DMS79 treated with DMSO at 0.1 percent for 48 hours (cell line): ENCODE data around the gene TXNRD1.
"Not testable (repeated sequence)": the region's sequence is repeated elsewhere in the genome, so short reads cannot be mapped to it uniquely, and the experiment has no call there.

Experiments
- DNase-seq: peaks from one replicate; lab custom pipeline; 2025; lab: John Stamatoyannopoulos, UW

Gene TXNRD1

DNA sequence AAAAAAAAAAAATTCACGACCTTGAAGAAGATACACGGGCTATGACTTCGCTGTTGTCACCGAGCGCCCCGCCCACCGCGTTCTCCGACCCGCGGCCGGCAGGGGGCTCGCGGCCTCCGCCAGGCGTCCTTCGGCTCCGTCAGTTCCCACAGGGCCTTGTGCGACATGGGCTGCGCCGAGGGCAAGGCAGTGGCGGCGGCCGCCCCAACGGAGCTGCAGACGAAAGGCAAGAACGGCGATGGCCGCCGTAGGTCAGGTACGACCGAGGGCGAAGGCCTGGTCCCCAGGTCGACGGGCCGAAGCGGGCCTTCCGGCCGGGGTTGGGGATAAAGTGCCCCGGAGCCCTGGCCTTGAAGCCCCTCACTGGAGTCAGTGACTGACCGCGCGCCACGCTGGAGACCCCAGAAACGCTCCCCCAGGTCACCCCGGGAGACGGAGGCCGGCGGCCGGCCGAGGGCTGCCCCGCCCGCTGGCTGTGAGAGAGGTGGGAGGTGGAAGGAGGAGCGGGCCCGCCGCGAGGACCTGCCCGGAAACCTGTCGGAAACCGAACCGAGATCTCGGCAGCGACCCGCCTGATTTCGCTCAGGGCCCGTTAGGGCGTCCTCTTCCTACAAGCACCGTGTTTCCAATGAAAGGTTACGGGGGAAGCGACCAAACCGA lies at the start of gene TXNRD1:
TSS of gene TXNRD1 (plus strand) at position 142 of the 660 bp plus-strand sequence. CDS start at position 166, 24 bp downstream.
- no peak for DNase-seq

DNA sequence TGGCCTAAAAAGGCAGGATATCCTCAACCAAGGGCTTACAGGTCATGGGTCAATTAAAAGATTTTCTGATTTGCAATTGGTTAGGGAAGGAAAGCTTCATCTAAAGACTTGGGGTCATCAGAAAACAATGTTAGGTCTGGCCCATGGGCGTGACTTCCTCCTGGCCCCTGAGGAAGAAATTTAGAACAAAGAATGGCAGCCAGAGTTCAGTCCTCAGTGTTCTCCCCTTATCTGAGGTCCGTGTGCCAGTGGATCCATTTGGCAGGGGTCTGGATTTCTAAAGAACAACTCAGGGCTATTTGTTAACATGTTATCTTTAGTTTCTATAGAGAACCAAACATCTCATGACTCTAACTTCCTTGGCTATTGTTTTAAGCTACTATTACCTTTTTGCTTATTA lies 49.8 kb upstream of the TXNRD1 start:
- no peak for DNase-seq

DNA sequence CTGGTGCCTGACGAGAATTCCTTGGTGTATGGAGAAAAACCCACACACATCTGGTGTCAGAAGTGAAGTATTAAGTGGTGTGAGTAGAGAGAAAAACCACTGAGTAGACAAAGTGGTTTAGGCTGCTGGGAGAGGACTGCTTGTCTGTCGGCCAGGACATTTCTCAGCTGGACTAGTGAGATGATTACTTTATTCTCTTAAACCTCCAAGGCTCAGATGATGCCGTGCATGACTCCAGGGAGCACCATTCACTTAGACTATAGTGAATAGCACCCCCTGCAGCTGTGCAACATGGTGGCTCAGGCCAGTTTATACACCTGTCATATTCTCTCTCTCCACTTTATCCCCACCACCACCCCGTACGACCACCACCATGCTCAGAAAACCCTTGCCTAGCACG lies 49.1 kb upstream of the TXNRD1 start:
- no peak for DNase-seq

DNA sequence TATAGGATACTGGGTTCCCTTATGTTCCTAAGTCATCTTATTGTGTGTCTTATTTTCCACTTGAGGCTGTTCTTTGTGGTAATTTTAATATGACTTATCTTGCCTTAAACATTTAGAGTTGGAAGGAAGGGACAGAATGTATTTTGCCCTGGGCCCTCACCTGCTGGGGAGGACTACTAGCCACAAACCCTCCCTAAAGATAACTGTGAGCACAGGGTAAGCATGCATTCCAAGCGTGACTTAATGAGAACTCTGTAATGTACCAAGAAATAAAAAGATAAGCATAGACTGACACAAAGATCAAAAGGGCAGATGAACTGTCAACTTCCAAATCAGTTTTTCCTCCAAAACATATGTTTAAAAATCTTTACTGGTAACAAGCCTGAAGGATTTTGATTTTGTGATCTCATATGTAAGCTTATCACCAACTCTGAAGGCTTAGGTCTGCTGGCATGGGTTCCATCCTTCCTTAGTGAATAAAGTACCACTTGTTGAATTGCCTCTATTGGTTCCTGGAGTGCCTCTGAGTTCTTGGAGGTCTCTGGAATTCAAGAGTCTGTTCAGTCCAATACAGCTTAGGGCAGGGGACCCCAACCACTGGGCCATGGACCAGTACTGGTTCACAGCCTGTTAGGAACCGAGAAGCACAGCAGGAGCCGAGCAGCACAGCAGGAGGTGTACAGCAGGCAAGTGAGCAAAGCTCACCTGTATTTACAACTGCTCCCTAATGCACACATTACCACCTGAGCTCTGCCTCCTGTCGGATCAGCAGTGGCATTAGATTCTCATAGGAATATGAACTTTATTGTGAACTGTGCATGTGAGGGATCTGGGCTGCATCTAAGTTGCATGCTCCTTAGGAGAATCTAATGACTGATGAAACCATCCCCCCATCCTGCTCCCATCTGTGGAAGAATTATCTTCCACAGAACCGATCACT lies 47.8 kb upstream of the TXNRD1 start:
- DNase-seq = no peak

DNA sequence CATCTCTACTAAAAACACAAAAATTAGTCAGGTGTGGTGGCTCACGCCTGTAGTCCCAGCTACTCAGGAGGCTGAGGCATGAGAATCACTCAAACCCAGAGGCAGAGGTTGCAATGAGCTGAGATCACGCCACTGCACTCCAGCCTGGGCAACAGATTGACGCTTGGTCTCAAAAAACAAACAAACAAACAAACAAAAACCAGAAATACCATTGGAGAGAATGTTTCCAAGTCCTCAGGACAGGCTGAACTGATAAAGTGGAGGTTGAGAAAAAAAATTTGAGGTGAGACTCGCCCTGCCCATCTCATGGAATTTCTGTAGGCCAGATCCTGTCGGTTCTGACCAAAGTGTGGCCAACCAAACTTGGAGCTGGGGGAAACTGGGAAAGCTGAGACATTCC lies 47.0 kb upstream of the TXNRD1 start:
- DNase-seq = no peak

DNA sequence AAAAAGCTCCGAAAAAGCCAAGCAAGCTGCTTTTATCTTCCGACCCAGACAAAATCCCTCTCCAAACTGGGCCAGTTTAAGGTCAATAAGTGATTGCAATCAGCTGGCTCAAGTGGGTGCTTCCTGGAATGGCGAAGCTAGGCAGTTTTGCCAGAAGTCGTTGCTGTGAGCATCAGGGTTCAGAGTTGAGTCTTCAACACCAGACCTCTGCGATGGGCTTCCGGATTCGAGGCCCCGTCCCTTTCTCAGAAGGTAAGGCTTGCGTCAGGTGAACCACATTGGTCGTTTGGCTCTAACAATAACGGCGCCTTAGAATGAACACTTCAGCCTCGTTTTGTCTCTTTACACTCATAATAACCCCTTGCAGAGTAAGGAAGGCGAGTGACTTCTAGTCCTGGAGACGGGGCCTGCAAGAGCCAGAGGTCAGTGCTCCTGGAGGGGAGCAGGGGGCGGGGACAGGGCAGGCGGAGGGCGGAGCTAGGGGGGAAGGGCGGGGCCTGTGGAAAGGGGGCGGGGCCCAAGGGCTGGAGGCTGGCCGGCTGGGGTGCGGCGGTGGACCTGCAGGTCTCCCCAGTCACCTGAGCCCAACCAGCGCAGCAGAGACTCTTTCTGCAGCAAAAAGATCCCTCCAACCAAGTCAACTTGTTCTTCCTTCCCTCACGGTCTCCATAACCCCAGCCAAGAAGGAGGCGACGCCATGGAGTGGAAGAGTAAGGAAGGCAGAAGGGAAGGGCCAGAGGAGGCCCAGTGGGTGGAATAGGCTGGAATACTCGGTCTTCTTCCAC lies 43.6 kb upstream of the TXNRD1 start:
- no peak for DNase-seq

DNA sequence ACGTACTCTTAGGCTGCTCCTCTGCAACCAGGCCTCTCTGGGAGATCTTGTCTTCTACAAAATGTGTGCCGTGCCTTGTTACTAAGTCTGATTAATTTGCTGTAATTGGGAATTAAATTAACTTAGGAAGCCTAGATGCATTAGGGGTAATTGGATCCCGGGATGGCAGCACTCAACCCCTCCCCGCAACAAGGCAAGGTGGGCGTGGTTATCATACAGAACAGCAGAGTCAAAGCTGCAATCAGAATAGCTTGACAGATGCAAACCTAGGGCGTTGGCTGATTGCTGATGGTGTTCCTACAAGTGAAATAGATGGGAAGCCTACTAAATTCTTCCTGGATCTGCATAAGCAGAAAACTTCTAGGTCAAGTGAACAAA lies 43.0 kb upstream of the TXNRD1 start:
- no peak for DNase-seq

DNA sequence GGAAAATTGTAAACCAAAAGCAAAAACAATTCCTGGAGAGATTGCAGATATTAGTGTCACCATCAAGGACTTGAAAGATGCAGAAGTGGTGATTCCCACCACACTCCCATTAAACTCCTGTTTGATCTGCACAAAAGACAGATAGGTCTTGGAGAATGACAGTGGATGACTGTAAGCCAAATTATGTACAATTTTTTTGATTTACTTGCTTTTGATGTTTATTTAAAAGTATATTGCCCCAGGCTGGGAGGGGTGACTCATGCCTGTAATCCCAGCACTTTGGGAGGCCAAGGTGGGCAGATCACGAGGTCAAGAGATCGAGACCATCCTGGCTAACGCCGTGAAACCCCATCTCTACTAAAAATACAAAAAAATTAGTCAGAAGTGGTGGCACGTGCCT lies 41.8 kb upstream of the TXNRD1 start:
- DNase-seq = not testable (repeated sequence)

DNA sequence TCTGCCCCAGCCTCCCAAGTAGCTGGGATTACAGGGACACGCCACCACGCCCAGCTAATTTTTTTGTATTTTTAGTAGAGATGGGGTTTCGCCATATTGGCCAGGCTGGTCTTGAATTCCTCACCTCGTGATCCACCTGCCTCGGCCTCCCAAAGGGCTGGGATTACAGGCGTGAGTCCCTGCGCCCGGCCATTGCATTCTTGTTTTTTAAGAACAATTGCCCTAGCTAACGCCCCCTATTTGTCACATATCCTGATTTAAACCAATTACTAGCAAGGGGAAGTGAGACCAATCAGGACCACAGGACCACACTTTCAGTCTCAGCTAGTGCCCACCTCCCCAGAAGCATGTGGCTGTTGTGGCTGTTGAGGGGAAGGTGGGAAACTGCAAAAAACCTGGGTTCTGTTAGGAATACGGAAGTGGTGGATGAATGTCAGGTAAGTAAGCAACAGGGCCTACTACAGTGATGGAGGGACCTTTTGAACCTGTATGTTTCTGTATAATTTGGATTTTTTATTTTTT lies 39.8 kb upstream of the TXNRD1 start:
- no peak for DNase-seq

DNA sequence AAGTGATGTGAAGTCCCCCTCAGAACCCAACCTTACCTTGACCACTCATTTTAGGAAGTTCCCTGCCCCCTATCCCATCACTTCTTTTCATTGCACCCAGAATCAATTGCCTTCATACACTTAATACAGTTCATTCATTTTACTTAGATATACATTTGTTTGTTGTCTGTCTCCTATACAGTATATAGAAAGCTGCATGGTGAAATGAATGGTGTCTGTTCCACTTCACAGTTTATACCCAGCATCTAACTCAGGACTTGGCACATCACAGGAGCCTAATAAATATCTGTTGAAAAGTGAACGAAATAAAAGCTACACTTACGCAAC lies 38.3 kb upstream of the TXNRD1 start:
- no peak for DNase-seq

DNA sequence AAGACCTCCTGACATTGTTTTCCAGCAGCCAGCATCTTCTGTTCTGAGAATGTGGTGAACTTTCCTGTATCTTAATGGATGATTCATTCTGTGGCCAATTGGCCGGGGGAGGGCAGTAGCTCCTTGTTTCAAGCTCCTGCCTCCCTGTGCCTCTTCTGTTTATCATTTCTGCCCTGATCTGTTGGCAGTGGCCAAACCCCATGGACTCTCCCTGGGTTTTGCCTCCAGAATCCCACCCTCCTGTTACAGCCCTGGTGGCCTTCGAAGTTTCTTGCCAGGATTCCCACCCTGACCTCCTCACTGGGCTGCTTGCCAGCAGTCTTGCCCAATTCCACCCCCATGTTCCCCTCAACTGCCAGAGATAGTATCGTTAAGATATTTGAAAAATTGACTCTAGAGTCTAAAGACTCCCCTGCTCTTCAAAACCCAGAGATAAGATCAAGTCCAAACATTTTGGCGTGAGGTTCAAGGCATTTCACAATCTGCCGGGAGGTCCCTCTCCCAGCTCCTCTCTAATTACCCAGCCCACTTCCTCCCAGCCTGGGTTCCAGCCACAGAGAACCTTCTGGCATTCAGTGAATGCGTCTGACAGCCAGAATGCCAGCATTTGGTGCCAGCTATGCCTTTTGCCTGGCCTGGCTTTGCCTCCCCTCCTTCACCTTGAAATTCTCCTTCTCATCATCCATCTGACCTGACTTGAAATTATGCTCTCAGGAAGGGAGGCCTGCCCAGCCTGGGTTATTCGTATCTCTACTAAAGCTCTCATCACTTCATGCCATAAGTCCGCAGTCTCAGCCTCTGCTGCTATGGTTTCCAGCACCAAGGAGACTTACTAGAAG lies 37.7 kb upstream of the TXNRD1 start:
- no peak for DNase-seq

DNA sequence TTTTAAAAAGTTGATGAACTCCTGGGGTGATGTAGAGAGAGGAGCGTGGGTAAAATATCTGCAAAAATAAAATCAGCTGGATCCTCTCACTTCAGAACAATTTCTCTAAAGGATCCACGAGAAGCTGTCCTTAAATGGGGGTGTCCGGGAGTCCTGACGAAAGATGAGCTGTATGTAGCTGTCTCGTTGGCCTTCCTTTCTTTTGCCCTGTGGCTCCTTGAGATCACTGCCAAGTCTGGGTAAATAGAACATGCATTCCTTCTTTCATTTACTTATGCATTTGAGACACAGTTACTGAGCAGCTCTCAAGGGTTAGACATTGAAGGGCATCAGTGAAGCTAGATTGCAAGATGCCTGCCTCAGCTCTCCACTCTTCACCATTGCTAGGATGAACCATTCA lies 35.2 kb upstream of the TXNRD1 start:
- no peak for DNase-seq

DNA sequence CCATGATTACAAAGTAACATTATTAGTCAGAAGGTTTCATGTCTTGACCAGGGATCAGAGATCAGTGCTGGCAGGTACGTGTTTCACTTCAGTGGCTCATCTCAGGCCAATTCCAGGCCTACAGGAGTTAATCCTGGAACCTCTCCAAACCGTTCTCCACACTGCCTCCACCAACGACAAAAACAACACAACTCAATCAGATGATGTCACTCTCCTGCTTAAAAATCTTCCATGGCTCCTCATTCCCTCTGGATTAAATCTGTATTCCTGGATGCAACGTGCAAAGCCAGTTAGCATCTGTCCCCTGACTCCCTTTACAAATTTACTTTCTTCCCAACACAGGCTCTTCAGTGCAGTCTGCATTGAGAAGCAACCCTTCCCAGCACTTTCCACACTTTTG lies 34.3 kb upstream of the TXNRD1 start:
- DNase-seq = no peak

DNA sequence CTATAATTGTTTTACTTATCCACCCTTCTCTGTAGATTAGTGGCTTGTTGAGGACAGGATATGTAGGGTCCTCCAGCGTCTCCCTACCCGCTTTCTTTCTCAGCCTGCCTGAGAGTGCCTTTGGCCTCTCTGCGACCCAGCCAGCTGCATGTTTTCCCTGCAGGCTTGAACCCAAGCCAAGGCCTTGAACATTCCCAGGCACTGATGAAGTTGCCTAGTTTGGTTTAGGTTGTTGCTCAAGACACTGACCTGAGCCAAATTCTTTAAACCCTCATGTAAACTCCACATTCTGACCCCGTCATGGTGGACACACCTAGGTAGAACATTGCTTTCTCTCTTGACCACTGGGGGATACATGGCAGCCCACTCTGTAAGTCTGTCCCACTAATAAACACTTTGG lies 33.4 kb upstream of the TXNRD1 start:
- no peak for DNase-seq

DNA sequence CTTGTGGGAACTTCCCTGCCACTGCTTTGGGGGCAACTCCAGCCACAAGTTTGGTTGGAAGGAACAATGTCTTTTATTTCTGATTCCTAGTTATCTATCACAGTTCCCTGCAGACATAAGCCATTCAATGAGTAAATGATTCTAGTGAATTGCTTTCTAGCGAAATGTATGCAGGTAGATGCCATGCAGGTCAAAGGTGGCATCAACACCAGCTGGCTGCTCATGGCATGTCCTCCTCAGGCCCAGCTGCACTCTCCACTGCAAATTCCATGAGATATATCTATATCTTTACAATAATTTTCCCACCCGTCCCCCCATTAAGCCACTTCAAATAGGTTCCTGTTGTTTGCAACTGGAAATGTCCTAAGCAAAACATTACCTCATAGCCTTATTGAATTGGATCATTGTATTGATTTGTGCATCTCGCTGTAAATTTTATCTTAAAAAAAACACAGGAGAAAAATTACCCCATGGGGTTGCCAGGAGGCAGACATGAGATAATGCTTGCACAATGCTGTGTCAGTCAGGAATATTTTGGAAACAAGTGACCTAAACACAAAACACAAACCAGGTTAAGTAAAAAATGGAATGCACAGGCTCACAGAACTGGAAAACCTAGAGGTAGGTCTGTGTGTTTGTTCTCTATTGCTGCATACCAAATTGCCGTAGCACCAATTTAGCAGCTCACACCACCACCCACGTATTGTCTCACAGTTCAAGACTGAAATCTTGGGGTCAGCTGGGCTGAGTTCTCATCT lies 32.8 kb upstream of the TXNRD1 start:
- no peak for DNase-seq

DNA sequence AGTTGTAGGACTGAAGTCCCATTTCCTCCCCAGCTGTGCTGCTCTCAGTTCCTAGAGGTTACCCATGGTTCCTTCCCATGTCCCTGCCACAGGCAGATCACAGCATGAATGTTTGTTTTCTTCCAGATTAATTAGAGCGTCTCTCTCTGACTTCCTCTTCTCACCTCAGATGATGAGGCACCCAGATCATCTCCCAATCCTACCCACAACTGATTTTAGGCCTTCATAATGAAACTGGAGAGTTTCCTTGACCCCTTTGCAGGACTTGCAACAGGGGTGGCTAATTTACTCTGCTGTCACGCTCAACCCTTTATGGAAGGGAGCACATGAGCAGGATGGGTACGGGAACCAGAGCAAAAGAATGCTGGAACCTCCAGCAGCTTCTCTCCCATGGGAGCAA lies 32.1 kb upstream of the TXNRD1 start:
- DNase-seq = no peak

DNA sequence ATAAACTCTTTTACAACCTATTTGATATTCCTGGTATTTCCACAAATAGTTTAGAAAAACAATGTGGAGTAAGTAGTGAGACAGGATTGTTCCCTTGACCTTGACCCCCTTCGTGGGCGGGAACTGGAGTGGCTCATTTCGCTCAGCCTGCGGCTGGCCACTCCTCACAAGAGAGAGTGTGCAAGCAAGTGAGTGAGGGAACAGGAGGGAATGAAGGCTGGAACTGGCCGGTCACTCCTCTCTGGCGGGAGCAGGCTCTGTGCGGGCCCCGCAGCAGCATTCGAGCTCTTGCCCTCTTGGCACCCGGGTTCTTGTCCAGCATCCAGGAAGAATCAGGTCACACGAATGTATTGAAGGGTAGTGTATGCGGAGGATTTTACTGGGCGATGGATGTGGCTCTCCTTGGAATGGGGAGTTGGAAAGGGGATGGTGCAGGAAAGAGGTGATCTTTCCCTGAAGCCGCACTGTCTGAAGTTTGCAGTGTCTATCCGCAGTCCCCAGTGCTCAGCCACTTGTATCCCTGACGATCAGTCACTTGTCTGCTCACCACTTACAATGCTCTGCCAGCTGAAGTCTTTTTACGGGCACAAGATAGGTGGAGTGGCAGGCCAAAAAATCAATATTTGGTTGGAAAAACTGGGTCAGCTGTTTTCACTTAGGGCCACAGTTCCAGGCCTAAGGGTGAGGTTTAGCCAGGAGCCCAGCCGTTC lies 28.0 kb upstream of the TXNRD1 start:
- DNase-seq = no peak

DNA sequence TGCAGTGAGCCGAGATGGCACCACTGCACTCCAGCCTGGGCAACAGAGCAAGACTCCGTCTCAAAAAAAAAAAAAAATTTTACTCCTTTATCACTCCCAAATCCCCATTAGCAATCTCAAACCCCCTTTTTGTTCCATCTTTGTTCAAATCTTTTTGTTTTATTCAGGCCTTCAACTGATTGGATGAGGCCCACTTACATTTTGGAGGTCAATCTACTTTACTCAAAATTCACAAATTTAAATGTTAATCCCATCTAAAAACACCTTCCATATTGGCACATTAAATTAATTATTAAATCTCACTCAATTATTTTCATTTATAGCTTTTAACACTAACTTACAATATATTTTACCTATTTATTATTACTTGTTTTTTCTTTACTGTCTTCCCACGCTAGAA lies 27.0 kb upstream of the TXNRD1 start:
- DNase-seq = no peak

DNA sequence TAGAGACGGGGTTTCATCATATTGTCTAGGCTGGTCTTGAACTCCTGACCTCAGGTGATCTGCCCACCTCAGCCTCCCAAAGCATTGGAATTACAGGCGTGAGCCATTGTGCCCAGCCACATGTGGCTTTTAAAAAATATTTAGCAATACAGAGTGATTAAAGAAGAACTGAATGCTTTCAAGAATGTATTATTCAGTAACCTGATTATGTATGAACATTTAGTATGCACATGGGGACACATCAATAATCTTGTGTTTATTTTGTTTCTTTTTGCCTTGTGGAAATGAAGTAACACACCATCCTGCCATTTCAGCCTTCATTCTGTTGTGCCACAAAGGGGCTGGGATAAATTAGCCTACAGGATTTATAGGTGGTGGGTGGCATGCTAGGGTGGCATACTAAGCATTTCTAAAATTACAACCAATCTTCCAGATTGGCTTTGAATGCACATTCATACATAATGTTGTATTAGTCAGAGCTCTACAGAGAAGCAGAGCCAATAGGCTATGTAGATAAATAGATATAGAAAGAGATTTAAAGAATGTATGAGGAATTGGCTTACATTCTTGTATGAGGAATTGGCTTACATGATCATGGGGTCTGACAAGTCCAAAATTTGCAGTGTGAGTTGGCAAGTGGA lies 25.5 kb upstream of the TXNRD1 start:
- no peak for DNase-seq

DNA sequence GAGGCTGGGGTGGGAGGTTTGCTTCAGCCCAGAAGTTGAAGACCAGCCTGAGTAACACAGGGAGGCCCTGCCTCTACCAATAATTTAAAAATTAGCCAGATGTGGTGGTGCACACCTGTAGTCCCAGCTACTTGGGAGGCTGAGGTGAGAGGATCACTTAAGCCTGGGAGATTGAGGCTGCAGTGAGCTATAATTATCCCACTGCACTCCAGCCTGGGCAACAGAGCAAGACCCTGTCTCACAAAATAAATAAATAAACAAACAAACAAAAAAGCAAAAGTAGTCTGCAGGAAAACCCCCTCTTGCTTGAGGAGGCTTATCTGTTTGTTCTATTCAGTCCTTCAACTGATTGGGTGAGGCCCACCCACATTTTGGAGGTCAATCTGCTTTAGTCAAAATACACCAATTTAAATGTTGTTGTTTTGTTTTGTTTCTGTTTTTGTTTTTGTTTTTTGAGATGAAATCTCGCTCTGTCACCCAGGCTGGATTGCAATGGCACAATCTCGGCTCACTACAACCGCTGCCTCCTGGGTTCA lies 24.9 kb upstream of the TXNRD1 start:
- no peak for DNase-seq
